PC-3 (cell line): Measurements from ENCODE around the gene EMSY. TPM values are rescaled to one million over a fixed set of nuclear protein-coding genes. Genes with fewer than 3 reads are reported as not detected.

Source experiments
- ATAC-seq: fragments of 200-7000 bp; cut with Tn5 transposase; 2 replicates; pipeline ENCODE4 v1.9.1; 2020; ENCODE audit warnings: mild to moderate bottlenecking, moderate library complexity
- BruUV-seq: library from RNA; stranded (reverse); fragments of 400-500 nt; replicated peaks from 2 replicates; lab custom pipeline; 2021; lab: Mats Ljungman, UMichigan
- CTCF ChIA-PET: fragments of 300-600 bp; sonication (Branson Sonifier 250); formaldehyde crosslinking; loops from one replicate; lab custom pipeline; 2022; ENCODE audit warnings: antibody characterized with exemption; lab: Charles Lee
- POLR2A ChIA-PET: fragments of 300-600 bp; sonication (Branson Sonifier 250); formaldehyde crosslinking; loops from one replicate; lab custom pipeline; 2022; ENCODE audit warnings: antibody characterized with exemption; ENCODE audit not compliant: unreplicated experiment; lab: Charles Lee
- DNase-seq: peaks from one replicate; pipeline ENCODE4 v3.0.0-alpha.2; 2015
- H2AFZ ChIP-seq: fragments of 300-600 bp; sonication (generic); 2 replicates; pipeline ENCODE4 v1.6.0; 2016; ENCODE audit warnings: antibody characterized with exemption, low read length
- H3F3A ChIP-seq: fragments of 300-600 bp; sonication (generic); one replicate; pipeline ENCODE4 v1.6.0; 2017; ENCODE audit warnings: antibody characterized with exemption, low read length, control low read depth, mild to moderate bottlenecking; ENCODE audit not compliant: unreplicated experiment
- H3K27ac ChIP-seq: fragments of 300-600 bp; sonication (generic); 2 replicates; pipeline ENCODE4 v1.5.1; 2016; ENCODE audit warnings: mild to moderate bottlenecking, low read length
- H3K27me3 ChIP-seq: fragments of 300-600 bp; sonication (generic); 2 replicates; pipeline ENCODE4 v1.6.1; 2016; ENCODE audit warnings: low read length, mixed read lengths
- H3K36me3 ChIP-seq: fragments of 300-600 bp; sonication (generic); 2 replicates; pipeline ENCODE4 v1.6.1; 2016; ENCODE audit warnings: low read depth, mixed run types, low read length, mixed read lengths
- H3K4me1 ChIP-seq: fragments of 300-600 bp; sonication (generic); 2 replicates; pipeline ENCODE4 v1.5.1; 2016; ENCODE audit warnings: low read length; ENCODE audit not compliant: insufficient read depth
- H3K4me2 ChIP-seq: fragments of 300-600 bp; sonication (generic); 2 replicates; pipeline ENCODE4 v1.6.0; 2016; ENCODE audit warnings: low read length
- H3K4me3 ChIP-seq: fragments of 300-600 bp; sonication (generic); 2 replicates; pipeline ENCODE4 v1.5.1; 2016; ENCODE audit warnings: mild to moderate bottlenecking, low read length, mixed read lengths
- H3K79me2 ChIP-seq: fragments of 300-600 bp; sonication (generic); 2 replicates; pipeline ENCODE4 v1.6.1; 2017; ENCODE audit warnings: low read length, mixed read lengths
- H3K9ac ChIP-seq: fragments of 300-600 bp; sonication (generic); 2 replicates; pipeline ENCODE4 v1.6.0; 2016; ENCODE audit warnings: mild to moderate bottlenecking, low read length
- H3K9me2 ChIP-seq: fragments of 300-600 bp; sonication (generic); replicated peaks from 2 replicates; pipeline ENCODE4 v1.6.1; 2016; ENCODE audit warnings: mixed run types, low read length, mixed read lengths
- H3K9me3 ChIP-seq: fragments of 300-600 bp; sonication (generic); 2 replicates; pipeline ENCODE4 v1.6.1; 2016; ENCODE audit warnings: low read length, mixed read lengths
- H4K20me1 ChIP-seq: fragments of 300-600 bp; sonication (generic); 2 replicates; pipeline ENCODE4 v1.6.1; 2016; ENCODE audit warnings: low read length, mixed read lengths
- EZH2 ChIP-seq: fragments of 300-600 bp; sonication (generic); IDR thresholded peaks from one replicate; pipeline ENCODE4 v1.6.1; 2017; ENCODE audit warnings: antibody characterized with exemption, mild to moderate bottlenecking, low read length; ENCODE audit not compliant: unreplicated experiment
- EZH2phosphoT487 ChIP-seq: fragments of 300-600 bp; sonication (generic); IDR thresholded peaks from 2 replicates; pipeline ENCODE4 v1.6.1; 2018; ENCODE audit warnings: mild to moderate bottlenecking, antibody characterized with exemption, low read length, borderline replicate concordance
- intact Hi-C: fragments of 100-400 bp; cut with micrococcal nuclease; formaldehyde crosslinking; loops from 2 replicates; pipeline ENCODE4 v1.9.0; 2023
- total RNA-seq: library from RNA; depleted of rRNA; stranded (reverse); fragments of >200 nt; gene quantifications from 2 replicates; pipeline ENCODE4 v1.2.3, GENCODE V29; 2014
- TF ChIP-seq, protein P1 (sequence below): fragments of 300-600 bp; sonication (generic); conservative IDR thresholded peaks from 2 replicates; pipeline ENCODE4 v1.5.1; 2017; ENCODE audit warnings: antibody characterized with exemption, low read depth, mild to moderate bottlenecking, low read length

The EMSY gene
- total RNA-seq, 1 experiment from 2014 or later: 51.1 TPM

DNA sequence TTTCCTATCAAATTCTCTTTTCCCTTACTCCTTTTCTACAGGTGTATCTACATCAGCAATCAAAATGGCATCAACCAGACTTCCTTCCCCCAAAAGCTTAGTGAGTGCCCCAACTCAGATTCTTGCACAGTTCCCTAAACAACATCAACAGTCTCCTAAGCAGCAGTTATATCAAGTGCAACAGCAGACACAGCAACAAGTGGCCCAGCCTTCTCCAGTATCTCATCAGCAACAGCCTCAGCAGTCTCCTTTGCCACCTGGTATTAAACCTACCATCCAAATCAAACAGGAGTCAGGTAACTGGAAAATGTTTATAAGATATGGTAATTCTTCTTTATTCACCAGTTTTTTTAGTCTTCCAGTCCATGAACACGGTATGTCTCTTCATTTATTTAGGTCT, 51.4 kb downstream of the EMSY start:
- Histone ChIP-seq H2AFZ (no peak overlapping the region), H3K79me2 (no peaks in the 10 kb centered on the region; the same call in 1 of the 2 replicates), H3K9me3 (no peaks in the 10 kb centered on the region), H3K27ac (no peak overlapping the region), H3K27me3 (no peaks in the 10 kb centered on the region), H3K4me3 (no peak overlapping the region), H3K4me2 (no peak overlapping the region), H3K36me3 (peaks cover 31% of the 10 kb centered on the region), H3K9me2 (no peaks in the 10 kb centered on the region), H4K20me1 (peaks cover 4% of the 10 kb centered on the region; the same call in 1 of the 2 replicates), H3K9ac (no peak overlapping the region), H3F3A (no peaks in the 10 kb centered on the region), H3K4me1 (no peaks in the 10 kb centered on the region)
- CTCF ChIA-PET: no interaction called here
- TF ChIP-seq EZH2phosphoT487 (no peak), EZH2 (no peak)
- TF ChIP-seq, protein P1, sequence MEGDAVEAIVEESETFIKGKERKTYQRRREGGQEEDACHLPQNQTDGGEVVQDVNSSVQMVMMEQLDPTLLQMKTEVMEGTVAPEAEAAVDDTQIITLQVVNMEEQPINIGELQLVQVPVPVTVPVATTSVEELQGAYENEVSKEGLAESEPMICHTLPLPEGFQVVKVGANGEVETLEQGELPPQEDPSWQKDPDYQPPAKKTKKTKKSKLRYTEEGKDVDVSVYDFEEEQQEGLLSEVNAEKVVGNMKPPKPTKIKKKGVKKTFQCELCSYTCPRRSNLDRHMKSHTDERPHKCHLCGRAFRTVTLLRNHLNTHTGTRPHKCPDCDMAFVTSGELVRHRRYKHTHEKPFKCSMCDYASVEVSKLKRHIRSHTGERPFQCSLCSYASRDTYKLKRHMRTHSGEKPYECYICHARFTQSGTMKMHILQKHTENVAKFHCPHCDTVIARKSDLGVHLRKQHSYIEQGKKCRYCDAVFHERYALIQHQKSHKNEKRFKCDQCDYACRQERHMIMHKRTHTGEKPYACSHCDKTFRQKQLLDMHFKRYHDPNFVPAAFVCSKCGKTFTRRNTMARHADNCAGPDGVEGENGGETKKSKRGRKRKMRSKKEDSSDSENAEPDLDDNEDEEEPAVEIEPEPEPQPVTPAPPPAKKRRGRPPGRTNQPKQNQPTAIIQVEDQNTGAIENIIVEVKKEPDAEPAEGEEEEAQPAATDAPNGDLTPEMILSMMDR: no peak
- no TSS peak for BruUV-seq
- ATAC-seq (no peak), DNase-seq (no peak)
- POLR2A ChIA-PET: no interaction called here
- intact Hi-C loops: no loop called here

DNA sequence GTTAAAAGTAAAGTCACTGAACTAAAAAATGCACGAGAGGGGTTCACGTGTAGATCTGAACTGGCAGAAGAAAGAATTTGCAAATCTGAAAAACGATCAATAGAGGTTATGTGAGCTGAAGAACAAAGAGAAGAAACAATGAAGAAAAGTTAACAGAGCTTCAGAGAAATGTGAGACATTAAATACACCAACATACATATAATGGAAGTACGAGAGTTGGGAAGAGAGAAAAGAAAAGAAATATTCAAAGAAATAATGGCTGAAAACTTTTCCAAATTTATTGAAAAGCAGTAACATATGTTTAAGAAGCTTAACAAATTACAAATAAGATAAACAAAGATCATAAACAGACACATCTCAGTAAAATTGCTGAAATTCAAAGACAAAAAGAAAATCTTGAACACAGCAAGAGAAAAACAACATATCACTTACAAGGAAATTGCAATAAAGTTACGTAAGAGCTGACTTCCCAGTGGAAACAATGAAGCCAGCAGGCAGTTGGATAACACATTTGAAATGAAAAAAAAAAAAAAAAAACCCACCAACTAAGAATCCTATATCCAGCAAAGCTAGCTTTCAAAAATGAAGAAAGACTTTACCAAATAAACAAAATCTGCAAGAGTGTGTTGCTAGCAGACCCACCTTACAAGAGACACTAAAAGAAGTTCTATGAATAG, 56.8 kb downstream of the EMSY start:
- POLR2A ChIA-PET: no interaction called here
- H3K4me1 ChIP-seq: no peaks in the 10 kb centered on the region
- H3K9me2 ChIP-seq: no peaks in the 10 kb centered on the region
- no peak for TF ChIP-seq EZH2phosphoT487
- TF ChIP-seq EZH2: no peak
- TF ChIP-seq, protein P1: no peak
- H2AFZ ChIP-seq: no peak overlapping the region
- CTCF ChIA-PET: no interaction called here
- H3F3A ChIP-seq: no peaks in the 10 kb centered on the region
- H3K9ac ChIP-seq: no peak overlapping the region
- H3K27ac ChIP-seq: no peak overlapping the region
- H3K4me2 ChIP-seq: no peak overlapping the region
- DNase-seq (no peak), ATAC-seq (no peak)
- H3K36me3 ChIP-seq: peaks cover 39% of the 10 kb centered on the region
- no peaks in the 10 kb centered on the region; the same call in 1 of the 2 replicates for H3K79me2 ChIP-seq
- BruUV-seq: no TSS peak
- no peaks in the 10 kb centered on the region for H3K27me3 ChIP-seq
- no peaks in the 10 kb centered on the region for H4K20me1 ChIP-seq
- no peak overlapping the region for H3K4me3 ChIP-seq
- no peaks in the 10 kb centered on the region for H3K9me3 ChIP-seq
- intact Hi-C loops: no loop called here

DNA sequence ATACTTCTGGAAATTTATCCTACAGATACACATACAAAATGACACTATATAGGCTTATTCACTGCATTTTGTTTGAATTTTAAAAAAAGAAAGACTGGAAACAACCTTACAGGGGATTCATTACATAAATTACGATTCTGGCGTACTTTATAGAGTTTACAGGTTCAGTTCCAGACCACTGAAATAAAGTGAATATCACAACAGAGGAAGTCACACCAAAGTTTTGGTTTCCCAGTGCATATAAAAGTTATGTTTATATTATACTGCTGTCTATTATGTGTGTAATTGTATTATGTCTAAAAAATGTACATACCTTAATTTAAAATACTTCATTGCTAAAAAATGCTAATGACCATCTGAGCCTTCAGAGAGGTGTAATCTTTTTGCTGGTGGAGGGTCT, 62.0 kb downstream of the EMSY start:
- Histone ChIP-seq H3K9me3 (no peaks in the 10 kb centered on the region), H3K9ac (no peak overlapping the region), H3K36me3 (peaks cover 17% of the 10 kb centered on the region), H2AFZ (no peak overlapping the region), H3K79me2 (no peaks in the 10 kb centered on the region), H3K27me3 (no peaks in the 10 kb centered on the region), H3K4me1 (no peaks in the 10 kb centered on the region), H3K4me2 (no peak overlapping the region), H4K20me1 (no peaks in the 10 kb centered on the region), H3K27ac (no peak overlapping the region), H3K9me2 (no peaks in the 10 kb centered on the region), H3K4me3 (no peak overlapping the region), H3F3A (no peaks in the 10 kb centered on the region)
- intact Hi-C loops: no loop called here
- POLR2A ChIA-PET: no interaction called here
- no TSS peak for BruUV-seq
- no peak for ATAC-seq
- CTCF ChIA-PET: no interaction called here
- no peak for DNase-seq
- TF ChIP-seq, protein P1: no peak
- TF ChIP-seq EZH2phosphoT487: no peak
- TF ChIP-seq EZH2: no peak
